AG04450 (cell line): ENCODE data around the gene LAMC2. TPM values are rescaled to one million over a fixed set of nuclear protein-coding genes. Genes with fewer than 3 reads are reported as not detected.

Source experiments
- CTCF ChIA-PET: fragments of 300-600, 350-600 bp; formaldehyde crosslinking; extraction: SDS; loops from one replicate; lab custom pipeline; 2022; ENCODE audit warnings: antibody characterized with exemption, inconsistent platforms; lab: Charles Lee
- POLR2A ChIA-PET: fragments of 350-600 bp; formaldehyde crosslinking; extraction: SDS; loops from one replicate; lab custom pipeline; 2021; ENCODE audit warnings: antibody characterized with exemption, inconsistent platforms; lab: Yijun Ruan, JAX
- DNase-seq: peaks from one replicate; pipeline ENCODE4 v3.0.0-alpha.2; 2011; ENCODE audit warnings: low read depth, low spot score
- H3K27ac ChIP-seq: one replicate; pipeline ENCODE4 v1.5.1; 2012; ENCODE audit warnings: low read depth, low read length, control low read depth
- H3K27me3 ChIP-seq: one replicate; pipeline ENCODE4 v1.6.0; 2012; ENCODE audit warnings: low read length; ENCODE audit not compliant: control insufficient read depth, insufficient read depth
- H3K4me3 ChIP-seq: 2 replicates; pipeline ENCODE4 v1.5.1; 2011; ENCODE audit warnings: mild to moderate bottlenecking, low read depth, low read length, control low read depth
- H3K9me3 ChIP-seq: 2 replicates; pipeline ENCODE4 v1.5.1; 2012; ENCODE audit warnings: low read length; ENCODE audit not compliant: control insufficient read depth, insufficient read depth
- CTCF ChIP-seq: IDR thresholded peaks from 2 replicates; pipeline ENCODE4 v1.5.1; 2011; ENCODE audit warnings: low read depth, low read length, control low read depth, inconsistent platforms
- polyA plus RNA-seq: library from polyadenylated mRNA; depleted of rRNA; stranded (reverse); fragments of >200 nt; gene quantifications from 2 replicates; pipeline ENCODE4 v1.2.3, GENCODE V29; 2011

The LAMC2 gene
- polyA plus RNA-seq, 1 experiment: 1.6 TPM

DNA sequence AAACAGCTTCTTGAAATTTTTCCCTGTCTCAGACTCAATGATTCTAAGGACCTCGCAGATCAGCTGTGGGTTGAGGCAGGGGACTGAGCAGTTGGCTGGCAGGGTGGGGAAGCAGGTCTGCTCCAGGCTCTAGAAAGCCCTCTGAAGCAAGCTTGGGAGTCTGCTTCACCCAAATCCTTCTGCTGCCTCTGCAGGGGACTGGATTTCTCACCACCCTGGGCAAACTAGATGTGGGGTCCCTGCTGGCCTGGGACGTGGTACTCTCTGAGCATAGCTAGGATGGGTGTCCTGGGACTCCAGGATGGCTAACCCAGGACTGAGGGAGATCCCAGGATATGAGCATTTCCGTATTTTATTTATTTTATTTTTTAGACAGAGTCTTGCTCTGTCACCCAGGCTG is 89.3 kb downstream of the LAMC2 start:
- POLR2A ChIA-PET: no interaction called here
- no peaks in the 10 kb centered on the region for H3K27me3 ChIP-seq
- no peak overlapping the region for H3K27ac ChIP-seq
- no peak for TF ChIP-seq CTCF
- no peak overlapping the region for H3K4me3 ChIP-seq
- CTCF ChIA-PET: interaction anchor here (0.7 kb wide), 1 partner anchor 40 kb away, joined by 4 read pairs; no protein-coding TSS in a partner anchor
- no peak for DNase-seq
- no peaks in the 10 kb centered on the region for H3K9me3 ChIP-seq

DNA sequence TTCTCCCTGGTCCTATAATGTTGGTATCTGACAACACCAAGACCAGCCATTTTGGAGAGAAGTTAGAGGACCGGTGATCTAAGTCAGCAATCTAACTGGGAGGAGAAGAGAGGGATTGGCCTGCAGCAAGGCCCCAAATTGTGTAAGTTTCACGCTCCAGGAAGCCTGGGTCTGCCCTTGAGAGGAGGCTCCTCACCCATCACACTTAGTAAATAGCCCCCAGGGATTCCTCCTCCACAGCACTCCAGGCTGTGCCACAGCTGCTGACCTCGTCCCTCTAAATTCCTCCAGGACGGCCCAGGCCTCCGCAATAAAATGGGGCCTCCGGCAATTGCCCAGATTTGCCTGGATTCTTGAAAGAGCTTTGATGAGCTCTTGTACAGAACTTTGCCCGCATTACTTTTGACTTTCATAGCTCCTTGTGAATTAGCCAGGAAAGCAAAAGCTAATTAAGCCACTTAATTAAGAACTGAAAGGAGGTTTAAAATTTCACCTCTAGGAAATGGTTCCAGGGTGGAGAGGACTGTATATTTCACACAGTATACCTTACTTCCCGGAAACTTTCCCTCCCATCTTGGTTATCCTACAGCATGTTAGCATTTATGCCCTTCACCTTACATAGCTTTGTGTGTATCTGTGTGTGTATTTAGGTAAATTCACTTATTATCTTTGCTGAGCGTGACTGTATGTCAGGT is 90.5 kb downstream of the LAMC2 start:
- POLR2A ChIA-PET: no interaction called here
- CTCF ChIA-PET: interaction anchor here (1.6 to 3.5 kb wide), 2 partner anchors 42 kb away, joined by 7 to 16 read pairs; no protein-coding TSS in a partner anchor
- DNase-seq: no peak
- Histone ChIP-seq H3K27ac (no peak overlapping the region), H3K9me3 (no peaks in the 10 kb centered on the region), H3K27me3 (no peaks in the 10 kb centered on the region), H3K4me3 (no peak overlapping the region)
- TF ChIP-seq CTCF: no peak

DNA sequence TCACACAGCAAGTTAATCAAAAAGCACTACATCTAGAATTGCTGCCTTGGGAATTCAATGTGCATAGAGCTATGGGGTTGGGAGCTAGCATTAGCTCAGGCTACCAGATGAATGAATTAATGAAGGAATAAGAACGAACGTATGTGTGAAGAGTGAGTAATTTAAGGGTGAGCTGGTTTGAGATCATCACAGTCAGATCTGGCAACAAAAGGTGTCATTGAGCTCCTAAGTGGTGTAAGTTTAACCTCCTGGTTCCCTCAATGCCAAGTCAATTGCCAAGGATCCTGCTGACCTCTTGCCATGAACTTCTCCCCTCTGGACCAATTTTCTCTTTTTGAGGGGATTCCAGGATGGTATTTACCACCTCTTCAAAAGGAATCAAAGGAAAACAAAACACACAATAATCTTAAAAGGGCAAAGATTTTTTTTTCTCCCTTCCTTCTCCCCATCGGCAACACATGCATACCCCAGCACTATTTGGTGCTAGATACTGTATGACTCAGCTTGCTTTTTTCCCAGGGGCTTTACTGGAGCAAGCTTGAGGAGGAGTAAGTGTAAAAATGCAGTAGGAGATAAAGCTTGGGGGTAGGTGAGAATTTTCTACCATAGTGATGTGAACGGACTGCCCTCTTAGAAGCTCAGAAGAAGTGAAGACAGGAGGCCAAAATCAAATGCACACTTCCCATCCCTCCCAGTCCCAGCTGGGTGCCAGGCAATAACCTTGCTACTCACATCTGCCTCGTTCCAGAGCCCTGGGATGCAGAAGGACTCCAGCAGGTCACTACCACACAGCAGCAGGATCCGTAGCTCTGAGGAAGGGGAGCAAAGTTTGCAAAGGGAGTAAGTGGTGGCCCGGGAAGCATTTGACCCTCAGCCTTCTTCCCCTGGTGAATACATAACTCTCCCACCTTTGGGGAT is 92.0 kb downstream of the LAMC2 start:
- ChIA-PET POLR2A (no interaction called here), CTCF (interaction anchor here (0.6 to 3.5 kb wide), 6 partner anchors 12 to 315 kb away, joined by 3 to 16 read pairs (median 7); no protein-coding TSS in a partner anchor)
- Histone ChIP-seq H3K27ac (peak overlapping the region; percentile 88), H3K4me3 (no peak overlapping the region), H3K27me3 (no peaks in the 10 kb centered on the region), H3K9me3 (no peaks in the 10 kb centered on the region)
- no peak for DNase-seq
- no peak for TF ChIP-seq CTCF

- no peak for DNase-seq
- no peaks in the 10 kb centered on the region for H3K9me3 ChIP-seq
- ChIA-PET CTCF (interaction anchor here (1.0 to 3.5 kb wide), 4 partner anchors 11 to 317 kb away, joined by 6 to 27 read pairs (median 12); no protein-coding TSS in a partner anchor), POLR2A (interaction anchor here (1.0 to 1.6 kb wide), 2 partner anchors 11 to 316 kb away, joined by 4 read pairs; no protein-coding TSS in a partner anchor)
- H3K27me3 ChIP-seq: no peaks in the 10 kb centered on the region
- no peak for TF ChIP-seq CTCF
- H3K27ac ChIP-seq: peak overlapping the region; percentile 88
- H3K4me3 ChIP-seq: no peak overlapping the region
These were observed 92.9 kb downstream of the LAMC2 start for GRCh38 chr1:183278739-183279591.
